GM15510 (cell line): Measurements from ENCODE around the gene EHMT1.

ENCODE experiments used
- POLR2A ChIP-seq: IDR thresholded peaks from 3 replicates; pipeline ENCODE4 v1.6.1; 2011; ENCODE audit warnings: borderline replicate concordance; ENCODE audit not compliant: insufficient read length; ENCODE audit errors: extremely low read depth

Gene EHMT1

DNA sequence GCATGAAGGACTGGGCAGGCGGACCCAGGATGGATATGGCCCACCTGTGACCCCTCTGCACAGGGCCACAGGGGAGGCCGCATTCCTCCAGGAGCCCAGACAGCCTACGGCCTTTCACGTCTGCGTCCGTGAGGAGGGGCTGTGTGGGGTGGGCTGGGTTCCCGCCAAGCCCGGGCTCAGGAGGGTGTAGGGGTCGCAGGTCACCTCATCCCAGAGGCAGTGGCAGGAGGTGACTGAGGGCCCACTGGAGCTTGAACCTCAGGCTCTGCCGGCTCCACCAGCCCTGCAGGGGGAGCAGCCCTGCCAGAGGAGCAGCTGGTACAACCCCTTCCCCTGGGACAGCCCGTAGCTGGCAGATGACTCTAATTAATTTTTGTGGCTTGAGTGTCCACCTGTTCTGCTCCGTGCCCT is 218.0 kb downstream of the EHMT1 start:
- TF ChIP-seq POLR2A, result no peak

DNA sequence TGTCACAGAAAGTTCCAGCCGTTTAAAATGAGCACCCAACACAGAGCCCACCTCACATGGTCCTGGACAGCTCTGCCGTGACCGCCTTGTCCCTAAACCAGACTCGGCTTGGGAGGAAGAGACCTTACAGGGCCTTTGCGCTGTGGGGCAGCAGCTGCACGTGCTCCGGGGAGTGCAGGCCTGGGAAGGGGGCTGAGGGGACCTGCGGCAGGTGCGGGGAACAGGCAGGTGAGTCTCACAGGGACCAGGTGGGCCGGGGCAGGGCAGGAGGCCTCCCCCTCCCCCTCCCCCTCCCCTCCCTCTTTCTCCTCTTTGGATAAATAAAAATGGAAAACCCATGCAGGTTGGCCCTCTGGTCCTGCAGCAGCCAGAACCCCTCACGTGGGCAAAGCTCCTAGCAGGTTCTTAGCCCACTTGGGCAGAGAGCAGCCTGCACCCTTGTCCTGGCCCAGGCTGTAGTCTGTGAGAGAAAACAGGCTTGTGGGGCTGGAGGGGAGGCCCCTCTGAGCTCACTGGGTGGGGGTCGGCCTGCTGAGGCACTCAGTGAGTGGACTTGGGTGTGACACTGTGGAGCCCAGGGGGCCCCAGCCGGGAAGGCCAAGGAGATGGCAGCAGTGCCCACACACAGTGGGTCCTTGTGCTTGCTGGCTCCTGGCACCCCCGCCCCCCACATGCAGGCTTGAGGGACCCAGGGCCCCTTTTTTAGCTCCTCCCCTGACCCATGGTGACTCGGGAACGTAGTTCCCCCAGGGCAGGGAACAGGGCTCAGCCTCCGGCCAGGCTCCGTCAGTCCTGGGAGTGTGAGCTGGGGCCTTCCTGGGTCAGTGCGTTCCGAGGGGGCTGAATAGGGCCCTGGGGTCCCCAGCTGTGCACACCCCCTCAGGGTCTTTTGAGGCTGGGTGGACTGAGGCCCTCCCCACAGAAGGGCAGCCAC is 218.8 kb downstream of the EHMT1 start:
- no peak for TF ChIP-seq POLR2A

DNA sequence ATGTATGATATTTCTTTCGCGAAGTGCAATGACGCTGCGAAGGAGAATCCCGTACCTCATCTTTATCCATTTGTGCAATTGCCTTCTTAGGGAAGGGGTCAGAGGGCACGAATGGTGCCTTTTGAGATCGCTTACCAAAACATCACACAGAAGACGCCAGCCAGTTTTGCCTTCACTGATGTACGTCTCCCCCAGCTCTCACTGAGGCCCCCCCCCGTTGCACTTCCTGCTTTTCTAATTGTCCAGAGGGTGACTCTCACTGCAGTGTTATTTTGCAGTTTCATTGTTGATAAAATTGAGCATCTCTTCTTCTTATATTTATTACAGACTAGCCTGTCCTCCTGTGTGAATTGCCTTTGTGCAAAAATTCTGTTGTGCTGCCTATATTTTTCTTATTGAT is 219.8 kb downstream of the EHMT1 start:
- TF ChIP-seq POLR2A, result no peak

DNA sequence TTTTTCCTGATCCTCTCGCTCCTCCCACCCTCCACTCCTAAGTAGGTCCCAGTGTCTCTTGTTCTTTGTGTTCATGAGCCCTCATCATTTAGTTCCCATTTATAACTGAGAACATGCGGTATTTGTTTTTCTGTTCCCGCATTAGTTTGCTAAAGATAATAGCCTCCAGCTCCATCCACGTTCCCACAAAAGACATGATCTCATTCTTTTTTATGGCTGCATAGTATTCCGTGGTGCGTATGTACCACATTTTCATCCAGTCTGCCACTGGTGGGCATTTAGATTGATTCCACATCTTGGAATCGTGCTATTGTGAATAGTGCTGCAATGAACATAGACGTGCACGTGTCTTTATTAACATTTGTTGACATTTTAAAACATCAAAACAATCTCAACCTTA is 224.6 kb downstream of the EHMT1 start:
- no peak for TF ChIP-seq POLR2A

DNA sequence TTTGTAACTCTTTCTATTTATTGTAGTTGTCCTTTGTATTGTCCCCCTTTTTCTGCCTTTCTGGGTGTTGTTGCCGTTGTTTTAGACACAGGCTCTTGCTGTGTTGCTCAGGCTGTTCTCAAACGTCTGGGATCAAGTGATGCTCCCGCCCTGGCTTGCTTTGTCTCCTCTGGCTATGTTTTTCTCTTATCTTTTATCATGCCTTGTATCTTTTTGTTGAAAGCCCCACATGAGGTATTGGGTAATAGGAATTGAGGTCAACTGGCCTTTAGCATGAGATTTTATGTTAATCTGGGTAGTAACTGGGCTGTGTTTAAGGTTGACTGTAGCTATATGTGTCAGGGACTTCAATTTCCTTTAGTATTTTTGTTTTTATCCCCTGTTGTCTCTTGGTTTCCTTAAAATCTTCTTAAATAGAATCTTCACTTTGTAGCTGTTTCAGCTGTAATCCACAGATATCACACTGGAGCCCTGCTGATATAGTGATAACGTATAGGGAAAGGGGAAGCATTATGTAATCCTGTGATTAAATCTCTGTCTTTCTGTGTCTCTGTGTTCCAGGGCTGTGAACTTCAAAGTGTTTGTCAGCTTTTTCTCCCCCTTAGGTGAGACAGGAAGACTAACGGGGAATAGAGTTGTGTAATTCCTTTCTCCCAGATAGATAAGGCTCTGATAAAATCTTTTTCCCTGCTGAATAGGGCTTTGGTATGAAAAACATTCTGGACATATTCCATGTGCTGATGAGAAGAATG is 232.9 kb downstream of the EHMT1 start:
- TF ChIP-seq POLR2A, result no peak

DNA sequence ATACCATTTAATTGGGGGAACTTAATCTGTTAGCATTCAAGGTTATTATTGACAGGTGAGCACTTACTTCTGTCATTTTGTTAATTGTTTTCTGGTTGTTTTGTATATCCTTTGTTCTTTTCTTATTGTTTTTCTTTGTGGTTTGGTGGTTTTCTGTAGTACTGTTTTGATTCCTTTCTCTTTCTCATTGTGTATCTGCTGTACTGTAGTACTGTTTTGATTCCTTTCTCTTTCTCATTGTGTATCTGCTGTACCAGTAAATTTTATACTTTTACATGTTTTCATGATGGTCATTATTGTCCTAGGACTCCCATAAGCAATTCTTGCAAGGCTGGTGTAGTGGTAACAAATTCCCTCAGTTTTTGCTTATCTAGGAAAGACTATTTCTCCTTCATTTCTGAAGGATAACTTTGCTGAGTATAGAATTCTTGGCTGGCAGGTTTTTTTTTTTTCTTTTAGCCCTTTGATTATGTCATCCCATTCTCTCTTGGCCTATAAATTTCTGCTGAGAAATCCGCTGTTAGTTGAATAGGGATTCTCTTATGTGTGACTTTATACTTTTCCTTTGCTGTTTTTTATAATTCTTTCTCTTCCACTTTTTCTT is 234.7 kb downstream of the EHMT1 start:
- no peak for TF ChIP-seq POLR2A

DNA sequence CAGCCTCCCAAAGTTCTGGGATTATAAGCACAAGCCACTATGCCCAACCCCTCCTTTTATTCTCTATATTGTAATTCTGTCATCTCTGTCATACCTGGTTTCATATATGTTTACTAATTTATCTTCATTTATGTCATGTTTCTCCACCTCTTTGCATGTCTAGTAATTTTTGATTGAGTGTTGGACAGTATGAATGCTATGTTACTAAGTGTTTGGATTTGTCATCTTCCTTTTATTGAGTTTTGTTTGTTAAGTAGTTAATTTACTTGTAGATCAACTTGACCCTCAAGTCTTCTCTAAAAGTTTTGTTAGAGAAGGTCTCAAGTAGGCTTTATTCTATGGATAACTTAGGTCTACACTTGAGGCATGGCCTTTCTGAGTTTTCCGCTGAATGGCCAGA is 241.6 kb downstream of the EHMT1 start:
- TF ChIP-seq POLR2A, result no peak

DNA sequence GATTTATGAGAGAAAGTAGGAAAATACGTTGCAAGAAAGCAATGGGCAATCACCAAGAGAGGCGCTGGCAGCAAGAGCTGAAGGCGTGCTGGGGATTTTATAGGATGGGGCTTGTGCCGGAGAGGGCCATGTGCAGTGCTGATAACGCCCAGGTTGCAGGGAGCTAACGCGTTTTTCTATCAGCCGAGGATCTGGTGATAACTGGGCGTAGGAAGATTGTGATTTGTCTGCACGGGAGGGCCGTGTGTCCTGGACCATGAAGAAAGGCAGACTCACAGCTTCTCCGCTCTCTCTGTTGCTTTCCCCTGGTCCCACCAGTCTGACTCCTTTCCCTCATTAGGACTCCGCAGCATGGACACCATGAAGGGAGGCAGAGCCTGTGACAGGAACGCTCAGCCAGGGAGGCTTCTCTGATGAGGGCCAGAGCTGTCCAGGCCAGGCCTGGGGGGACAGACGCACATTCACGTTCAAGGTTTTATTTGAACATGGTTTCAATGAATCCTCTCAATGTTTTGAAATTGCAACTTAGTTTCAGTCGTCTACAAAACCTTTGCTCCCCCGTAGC is 246.9 kb downstream of the EHMT1 start:
- no peak for TF ChIP-seq POLR2A

DNA sequence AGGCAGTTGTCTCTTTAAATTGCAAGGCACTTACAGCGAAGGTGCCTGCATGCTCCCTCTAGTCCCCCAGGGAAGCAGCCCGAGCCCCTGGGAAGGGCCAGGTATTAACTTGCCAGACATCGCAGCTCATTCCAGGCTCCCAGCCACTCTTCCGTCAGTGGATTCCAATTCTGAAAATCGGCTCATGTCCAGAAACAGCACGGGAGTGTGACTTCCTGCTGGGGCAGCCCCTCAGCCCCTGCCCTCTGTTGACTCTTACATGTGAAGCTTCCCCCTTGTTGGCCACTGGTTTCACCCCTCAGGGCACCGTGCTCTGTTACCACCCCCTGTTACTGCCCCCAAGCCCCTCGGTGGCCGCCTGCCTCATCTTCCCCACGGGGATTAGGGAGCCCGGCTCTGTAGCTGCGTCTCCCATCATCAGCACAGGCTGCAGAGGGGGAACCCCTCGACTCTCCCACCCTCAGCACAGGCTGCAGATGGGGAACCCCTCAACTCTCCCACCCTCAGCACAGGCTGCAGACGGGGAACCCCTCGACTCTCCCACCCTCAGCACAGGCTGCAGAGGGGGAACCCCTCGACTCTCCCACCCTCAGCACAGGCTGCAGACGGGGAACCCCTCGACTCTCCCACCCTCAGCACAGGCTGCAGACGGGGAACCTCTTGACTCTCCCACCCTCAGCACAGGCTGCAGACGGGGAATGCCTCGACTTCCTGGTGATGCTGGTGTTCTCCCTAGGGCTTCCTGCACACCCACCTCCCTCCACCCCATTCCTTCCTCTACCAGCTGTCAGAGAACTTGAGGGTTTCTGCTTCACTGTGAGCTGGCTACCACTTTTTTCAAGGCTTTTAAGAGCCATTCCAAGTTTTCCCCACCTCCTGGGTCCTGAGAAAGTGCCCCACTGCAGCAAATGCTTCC is 247.7 kb downstream of the EHMT1 start:
- TF ChIP-seq POLR2A, result no peak

DNA sequence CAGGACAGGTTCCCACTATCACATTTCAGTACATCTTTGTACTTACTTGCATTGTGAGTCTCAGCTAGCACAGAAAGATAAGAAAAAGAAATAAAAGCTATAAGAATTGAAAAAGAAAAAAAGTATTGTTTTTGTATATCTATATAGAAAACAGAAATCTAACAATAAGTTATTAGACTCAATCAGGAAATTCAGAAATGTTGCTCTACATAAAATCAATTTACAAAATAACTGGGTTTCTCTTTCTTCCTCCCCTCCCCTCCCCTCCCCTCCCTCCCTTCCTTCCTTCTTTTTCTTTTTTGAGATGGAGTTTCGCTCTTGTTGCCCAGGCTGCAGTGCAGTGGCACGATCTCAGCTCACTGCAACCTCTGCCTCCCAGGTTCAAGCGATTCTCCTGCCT is 251.6 kb downstream of the EHMT1 start:
- TF ChIP-seq POLR2A, result no peak

DNA sequence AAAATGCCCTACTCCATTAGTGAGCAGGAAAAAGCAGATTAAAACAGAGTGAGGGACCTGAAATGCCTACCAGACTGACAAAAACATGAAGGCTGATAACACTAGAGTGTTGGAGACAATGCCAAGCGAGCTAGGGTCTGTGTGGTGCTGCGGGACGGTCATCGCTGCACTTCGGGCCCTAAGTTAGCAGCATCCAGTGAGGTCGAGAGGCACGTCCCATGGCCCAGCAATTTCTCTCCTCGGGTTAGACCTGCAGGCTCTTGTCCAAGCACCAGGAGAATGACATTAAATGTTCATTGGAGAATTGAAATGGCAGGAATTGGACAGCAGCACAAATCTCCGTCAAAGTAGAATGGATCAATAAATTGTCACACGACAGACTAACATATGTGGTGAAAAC is 253.5 kb downstream of the EHMT1 start:
- no peak for TF ChIP-seq POLR2A

DNA sequence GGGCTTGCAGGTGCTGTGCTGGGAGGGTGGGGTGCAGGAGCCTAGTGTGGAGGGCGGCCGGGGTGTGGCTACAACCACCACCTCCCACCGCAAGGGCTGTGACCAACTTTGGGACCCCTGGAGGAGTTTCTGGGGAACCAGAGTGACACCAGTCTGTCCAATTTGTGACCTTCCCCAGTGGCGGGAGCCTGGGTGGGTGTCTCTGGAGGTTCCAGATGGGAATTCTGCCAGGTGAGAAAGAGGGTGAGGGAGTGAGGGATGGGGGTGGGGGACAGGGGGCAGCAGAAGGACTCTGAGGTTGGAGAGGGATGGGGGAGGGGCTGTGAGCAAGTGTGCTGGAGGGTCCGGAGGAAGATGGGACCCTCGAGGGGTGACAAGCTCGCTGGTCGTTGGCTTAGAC is 254.6 kb downstream of the EHMT1 start:
- no peak for TF ChIP-seq POLR2A

DNA sequence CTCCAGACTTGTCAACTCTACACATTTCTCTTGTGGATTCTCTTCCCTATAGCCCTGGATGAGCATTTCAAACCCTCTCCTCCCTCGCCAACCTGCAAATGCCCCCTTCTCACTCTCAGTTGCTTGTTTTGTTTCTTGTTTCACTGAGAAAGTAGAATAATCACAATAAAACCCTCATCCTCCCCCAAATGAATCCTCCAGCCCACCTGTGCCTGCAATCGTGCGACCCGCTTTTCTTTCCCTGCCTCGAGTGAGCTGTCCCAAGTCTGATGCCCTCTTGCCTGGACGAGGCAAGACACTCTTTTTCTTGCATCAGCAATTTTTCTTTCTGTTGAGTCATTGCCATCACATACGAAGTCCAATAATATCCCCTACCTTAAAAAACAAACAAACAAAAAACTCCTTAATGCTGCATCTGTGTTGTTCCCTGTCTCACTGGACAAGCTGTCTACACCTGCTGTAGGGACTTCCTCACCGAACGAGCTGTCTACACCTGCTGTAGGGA is 255.1 kb downstream of the EHMT1 start:
- no peak for TF ChIP-seq POLR2A

DNA sequence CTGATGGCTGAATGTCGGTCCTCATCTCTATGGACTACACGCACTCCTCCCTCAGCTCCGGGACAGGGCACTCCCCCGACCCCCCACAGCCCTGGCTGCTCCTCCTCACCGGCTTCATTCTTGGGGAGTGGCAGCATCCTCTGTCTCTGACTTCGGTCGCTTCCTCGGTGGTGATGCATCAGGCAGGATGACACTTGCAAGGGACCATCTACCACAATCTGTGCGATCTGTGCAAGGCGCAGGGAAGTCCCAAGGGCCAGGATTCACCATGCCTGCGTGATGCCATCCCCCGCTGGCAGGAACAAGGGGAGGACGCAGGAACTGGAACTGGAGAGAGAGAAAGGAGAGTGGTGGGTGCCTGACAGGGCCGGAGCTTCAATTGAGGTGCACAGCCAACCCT is 256.5 kb downstream of the EHMT1 start:
- no peak for TF ChIP-seq POLR2A

DNA sequence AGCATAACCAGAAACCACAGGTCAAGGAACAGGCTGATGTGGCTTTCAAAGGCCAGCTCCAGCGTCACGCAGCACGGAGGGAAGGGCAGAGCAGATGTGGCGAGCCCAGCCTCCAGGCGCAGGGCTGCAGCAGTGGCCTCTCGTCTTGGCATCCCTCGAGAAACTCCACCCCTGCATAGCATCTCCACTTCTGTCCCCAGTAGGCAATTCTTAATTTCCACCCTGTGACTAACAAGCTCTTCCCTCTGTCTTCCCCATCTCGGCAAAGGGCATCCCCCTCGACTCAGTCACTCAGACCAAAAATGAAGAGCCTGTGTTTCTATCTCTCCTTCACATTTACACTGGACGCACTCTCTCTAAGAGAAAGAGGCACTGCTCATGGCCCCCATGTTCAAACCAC is 257.0 kb downstream of the EHMT1 start:
- TF ChIP-seq POLR2A, result no peak

DNA sequence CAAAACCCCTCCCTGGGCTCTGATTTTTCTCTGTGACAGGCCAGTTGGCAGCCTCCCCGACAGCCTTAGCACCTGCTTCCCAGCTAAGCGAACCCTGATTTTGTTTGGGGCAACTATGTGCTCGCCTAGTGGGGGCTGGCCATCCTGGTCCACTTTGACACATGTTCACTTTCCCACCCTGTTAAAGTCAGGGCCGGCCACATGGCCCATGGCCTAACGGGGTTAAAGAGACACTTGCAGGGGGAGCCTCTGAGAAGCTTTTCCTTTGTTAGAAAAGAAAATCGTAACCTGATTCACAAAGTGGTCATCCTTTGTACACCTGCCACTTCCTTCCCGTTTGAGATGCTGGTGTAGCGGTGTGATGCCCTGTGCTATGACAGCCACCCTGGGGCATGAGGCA is 257.5 kb downstream of the EHMT1 start:
- TF ChIP-seq POLR2A, result no peak
